PFSK-1 (cell line): Measurements from ENCODE around the gene MAP2.

Experiments used
- FOXP2 ChIP-seq: optimal IDR thresholded peaks from 2 replicates; pipeline ENCODE3; 2011; ENCODE audit warnings: borderline replicate concordance, control low read depth, inconsistent platforms; ENCODE audit not compliant: insufficient read depth; ENCODE audit errors: extremely low read length, extremely low read depth
- POLR2AphosphoS5 ChIP-seq: IDR thresholded peaks from 2 replicates; pipeline ENCODE4 v1.6.1; 2012; ENCODE audit warnings: low read depth, mild to moderate bottlenecking, control low read depth, low read length, moderate library complexity
- SIN3A ChIP-seq: IDR thresholded peaks from 2 replicates; pipeline ENCODE4 v1.6.1; 2012; ENCODE audit warnings: mild to moderate bottlenecking, low read length, moderate library complexity, borderline replicate concordance; ENCODE audit not compliant: insufficient read depth
- TAF1 ChIP-seq: IDR thresholded peaks from 2 replicates; pipeline ENCODE4 v1.6.1; 2012; ENCODE audit warnings: low read length, control low read depth, borderline replicate concordance; ENCODE audit not compliant: insufficient read depth
- TF ChIP-seq, protein P1 (sequence below), 2 experiments: IDR thresholded peaks; 2 replicates each; pipeline versions ENCODE4 v1.6.1 to v1.8.0; 2011 to 2012; ENCODE audit warnings: low read depth in 2 of 2, low read length in 2 of 2, control low read depth in 1 of 2, inconsistent platforms in 1 of 2, mild to moderate bottlenecking in 1 of 2, moderate library complexity in 1 of 2; ENCODE audit not compliant: insufficient read depth in 1 of 2

Gene MAP2

DNA sequence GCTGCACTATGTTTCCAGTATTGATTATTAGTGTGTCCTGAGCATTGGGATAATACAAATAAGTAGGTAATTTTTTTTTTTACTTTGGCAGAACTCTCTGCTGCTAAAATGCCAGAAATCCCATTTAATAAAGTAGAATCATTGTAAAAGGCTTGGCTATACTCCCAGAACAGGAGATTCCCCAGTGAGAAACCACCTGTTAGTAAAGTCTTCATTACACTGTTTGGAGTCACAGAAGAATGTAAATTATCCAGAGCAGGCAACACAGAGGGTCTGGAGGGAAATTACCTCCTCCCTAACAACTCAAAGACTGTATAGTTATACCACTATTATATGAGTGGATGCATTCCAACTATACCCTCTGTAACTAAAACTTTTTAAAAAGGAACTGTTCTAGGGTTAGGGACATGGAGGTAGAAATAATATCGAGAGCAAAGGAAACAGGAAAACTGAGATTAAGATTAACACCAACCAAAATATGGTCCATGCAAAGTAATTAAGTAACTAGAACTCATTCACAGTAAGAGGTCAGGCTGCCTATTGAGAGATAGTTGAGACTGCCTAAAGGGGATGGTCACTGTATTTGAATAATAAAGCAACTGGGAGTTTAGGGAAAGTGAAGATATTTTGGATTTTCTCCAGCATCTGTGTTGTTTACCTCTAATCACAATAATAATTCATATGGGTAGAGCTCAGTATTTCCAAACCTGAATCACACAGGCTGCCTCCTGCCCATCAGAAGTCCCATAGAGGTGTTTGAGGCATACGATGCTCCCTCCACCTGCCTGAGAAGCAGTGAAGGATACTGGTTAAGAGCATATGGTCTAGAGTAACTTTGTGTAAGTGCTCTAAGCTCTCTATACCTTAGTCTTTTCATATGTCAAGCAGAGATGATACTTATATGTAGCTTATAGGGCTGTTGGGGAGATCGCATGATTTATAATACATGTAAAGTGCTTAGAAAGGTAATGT is 34.4 kb downstream of the MAP2 start:
- TF ChIP-seq TAF1: no peak
- TF ChIP-seq FOXP2: no peak
- TF ChIP-seq, protein P1, sequence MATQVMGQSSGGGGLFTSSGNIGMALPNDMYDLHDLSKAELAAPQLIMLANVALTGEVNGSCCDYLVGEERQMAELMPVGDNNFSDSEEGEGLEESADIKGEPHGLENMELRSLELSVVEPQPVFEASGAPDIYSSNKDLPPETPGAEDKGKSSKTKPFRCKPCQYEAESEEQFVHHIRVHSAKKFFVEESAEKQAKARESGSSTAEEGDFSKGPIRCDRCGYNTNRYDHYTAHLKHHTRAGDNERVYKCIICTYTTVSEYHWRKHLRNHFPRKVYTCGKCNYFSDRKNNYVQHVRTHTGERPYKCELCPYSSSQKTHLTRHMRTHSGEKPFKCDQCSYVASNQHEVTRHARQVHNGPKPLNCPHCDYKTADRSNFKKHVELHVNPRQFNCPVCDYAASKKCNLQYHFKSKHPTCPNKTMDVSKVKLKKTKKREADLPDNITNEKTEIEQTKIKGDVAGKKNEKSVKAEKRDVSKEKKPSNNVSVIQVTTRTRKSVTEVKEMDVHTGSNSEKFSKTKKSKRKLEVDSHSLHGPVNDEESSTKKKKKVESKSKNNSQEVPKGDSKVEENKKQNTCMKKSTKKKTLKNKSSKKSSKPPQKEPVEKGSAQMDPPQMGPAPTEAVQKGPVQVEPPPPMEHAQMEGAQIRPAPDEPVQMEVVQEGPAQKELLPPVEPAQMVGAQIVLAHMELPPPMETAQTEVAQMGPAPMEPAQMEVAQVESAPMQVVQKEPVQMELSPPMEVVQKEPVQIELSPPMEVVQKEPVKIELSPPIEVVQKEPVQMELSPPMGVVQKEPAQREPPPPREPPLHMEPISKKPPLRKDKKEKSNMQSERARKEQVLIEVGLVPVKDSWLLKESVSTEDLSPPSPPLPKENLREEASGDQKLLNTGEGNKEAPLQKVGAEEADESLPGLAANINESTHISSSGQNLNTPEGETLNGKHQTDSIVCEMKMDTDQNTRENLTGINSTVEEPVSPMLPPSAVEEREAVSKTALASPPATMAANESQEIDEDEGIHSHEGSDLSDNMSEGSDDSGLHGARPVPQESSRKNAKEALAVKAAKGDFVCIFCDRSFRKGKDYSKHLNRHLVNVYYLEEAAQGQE (IDR thresholded peaks at IDR 0.05; ENCODE audit: insufficient read depth in 1 of 2, low read depth in 2 of 2, low read length in 2 of 2): no peak
- no peak for TF ChIP-seq POLR2AphosphoS5
- TF ChIP-seq SIN3A: no peak

DNA sequence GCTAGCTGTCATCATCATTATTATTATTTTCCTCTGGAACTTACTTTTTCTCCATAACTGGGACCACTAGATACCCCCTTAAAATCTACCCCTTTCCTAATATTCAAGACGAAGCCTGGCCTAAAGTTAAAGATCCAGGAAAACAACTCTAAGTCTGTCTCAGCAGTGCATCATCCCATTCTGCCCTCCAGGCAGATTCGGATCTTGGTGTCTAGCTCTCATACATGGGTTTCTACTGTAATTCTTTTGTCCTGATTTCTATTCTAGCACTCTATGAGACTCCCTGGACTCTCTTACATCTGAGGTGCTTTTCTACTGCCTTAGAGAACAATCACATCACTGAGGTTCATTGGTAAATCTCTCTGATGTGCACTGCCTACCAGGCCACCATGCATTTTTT is 35.5 kb downstream of the MAP2 start:
- TF ChIP-seq SIN3A (no peak), POLR2AphosphoS5 (no peak), FOXP2 (no peak), TAF1 (no peak)
- TF ChIP-seq, protein P1 (IDR thresholded peaks at IDR 0.05; ENCODE audit: insufficient read depth in 1 of 2, low read depth in 2 of 2, low read length in 2 of 2): no peak

DNA sequence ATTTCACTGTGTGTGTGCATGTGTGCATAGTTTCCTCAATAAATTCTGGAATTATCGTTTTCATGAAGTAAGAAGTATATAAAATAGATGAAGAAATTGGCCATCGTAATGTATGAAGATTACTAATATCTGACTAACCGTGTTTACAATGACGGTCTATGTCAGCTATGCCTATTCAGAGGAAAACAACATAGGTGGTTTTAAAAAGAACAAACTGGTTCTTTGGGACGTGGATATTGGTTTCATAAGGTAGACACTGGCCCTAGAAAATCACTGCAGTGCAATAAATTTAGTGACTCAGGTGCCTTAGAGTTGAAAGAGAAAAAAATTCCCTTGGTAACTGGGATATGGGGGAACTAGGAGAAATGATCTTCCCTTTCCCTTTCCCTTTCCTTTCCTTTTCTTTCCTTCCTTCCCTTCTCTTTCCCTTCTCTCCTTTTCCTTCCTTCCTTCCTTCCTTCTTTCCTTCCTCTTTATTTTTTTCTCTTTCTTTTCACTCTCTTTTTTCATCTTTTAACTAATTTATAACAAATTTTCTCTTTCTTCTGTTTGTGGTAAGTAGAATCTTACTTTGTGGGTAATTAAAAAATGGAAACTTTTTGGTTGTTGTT is 36.4 kb downstream of the MAP2 start:
- TF ChIP-seq POLR2AphosphoS5 (no peak), FOXP2 (no peak), SIN3A (no peak)
- TF ChIP-seq, protein P1 (IDR thresholded peaks at IDR 0.05; ENCODE audit: insufficient read depth in 1 of 2, low read depth in 2 of 2, low read length in 2 of 2): no peak

DNA sequence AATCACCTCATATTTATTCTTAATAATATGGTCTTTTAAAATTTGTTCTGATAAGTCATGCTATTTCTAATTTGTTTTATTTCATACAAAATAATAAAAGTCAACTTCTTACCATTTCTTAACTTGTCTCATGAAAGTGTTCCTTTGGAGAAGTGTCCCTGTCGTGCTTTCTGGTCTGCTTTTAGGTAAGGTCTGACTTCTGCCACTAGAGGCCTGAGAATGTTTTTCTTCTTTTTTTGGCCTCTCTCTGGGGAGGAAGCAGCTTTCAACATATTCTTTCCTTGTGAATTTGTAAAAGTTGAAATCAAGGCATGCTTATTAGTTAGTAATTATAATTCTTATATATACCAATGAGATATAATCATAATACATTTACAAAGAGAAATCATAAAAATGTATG is 39.4 kb downstream of the MAP2 start:
- no peak for TF ChIP-seq POLR2AphosphoS5
- no peak for TF ChIP-seq SIN3A
- no peak for TF ChIP-seq FOXP2
- TF ChIP-seq TAF1: no peak
- TF ChIP-seq, protein P1 (IDR thresholded peaks at IDR 0.05; ENCODE audit: insufficient read depth in 1 of 2, low read depth in 2 of 2, low read length in 2 of 2): no peak
